Measurements from ENCODE around the gene SOX12. TPM values are rescaled to one million over a fixed set of nuclear protein-coding genes. Genes with fewer than 3 reads are reported as not detected.

Gene SOX12
- polyA plus RNA-seq, 3 donors: 0.03 to 0.51 (median 0.12) TPM

GRCh38 chr20:312866-313265, 12.5 kb upstream of the SOX12 start:
- H3K9ac ChIP-seq (ENCODE audit: insufficient read depth, low read length, poor library complexity, severe bottlenecking): no peak overlapping the region
- no CpG with 5 or more reads among the region's 1 CpG for WGBS (ENCODE audit: insufficient coverage)
- H4K20me1 ChIP-seq (ENCODE audit: insufficient read depth, low read length): no peaks in the 10 kb centered on the region
- no peak overlapping the region for H3K4me3 Mint-ChIP-seq
- peaks cover 0 to 2% (median 0%) of the 10 kb centered on the region in 3 donors for H3K27me3 Mint-ChIP-seq (ENCODE audit: low read depth in 3 of 3)
- H3K36me3 ChIP-seq (replicated peaks in 1 of 2; ENCODE audit: control insufficient read depth in 1 of 2, insufficient read depth in 2 of 2, low read length in 2 of 2): no peaks in the 10 kb centered on the region
- peaks cover 28% of the 10 kb centered on the region in 2 donors for H3K4me1 ChIP-seq (ENCODE audit: control insufficient read depth in 1 of 2, insufficient read depth in 2 of 2, low read length in 2 of 2)
- H3K9me3 Mint-ChIP-seq: no peaks in the 10 kb centered on the region
- no peak for TF ChIP-seq CTCF (IDR thresholded peaks at IDR 0.05)
- no peak overlapping the region for H3K4me3 ChIP-seq (replicated peaks in 1 of 3; ENCODE audit: low read depth in 2 of 3, low read length in 3 of 3)
- no peaks in the 10 kb centered on the region for H3K27me3 ChIP-seq (ENCODE audit: control insufficient read depth in 2 of 2, insufficient read depth in 2 of 2, low read length in 2 of 2)
- H3K27ac ChIP-seq (ENCODE audit: low read depth in 1 of 2, low read length in 2 of 2): no peak overlapping the region
- no peaks in the 10 kb centered on the region for H3K79me2 ChIP-seq (ENCODE audit: insufficient read depth, low read length)
- no peaks in the 10 kb centered on the region for H3K36me3 Mint-ChIP-seq
- H3K4me2 ChIP-seq (replicated peaks; ENCODE audit: extremely low read depth, low read length, poor library complexity, severe bottlenecking): no peak overlapping the region
- intact Hi-C loops (cut with micrococcal nuclease): no loop called here
- peak overlapping the region in 1 of 7 donors; percentile 30 for H3K27ac Mint-ChIP-seq
- peaks cover 23% of the 10 kb centered on the region for H3K4me1 Mint-ChIP-seq
- no peak overlapping the region for H2AFZ ChIP-seq (ENCODE audit: insufficient read depth, low read depth, low read length, poor library complexity, severe bottlenecking)
- DNase-seq: no peak
- no peaks in the 10 kb centered on the region for H3K9me3 ChIP-seq (replicated peaks in 1 of 2; ENCODE audit: control insufficient read depth in 1 of 2, insufficient read depth in 1 of 2, low read length in 2 of 2)

- no peak overlapping the region for H3K27ac ChIP-seq (ENCODE audit: low read depth in 1 of 2, low read length in 2 of 2)
- Mint-ChIP-seq H3K4me1 (peaks cover 23% of the 10 kb centered on the region), H3K27ac (no peak overlapping the region), H3K27me3 (ENCODE audit: low read depth in 3 of 3) (peaks cover 0 to 3% (median 0%) of the 10 kb centered on the region in 3 donors), H3K4me3 (no peak overlapping the region), H3K36me3 (no peaks in the 10 kb centered on the region), H3K9me3 (no peaks in the 10 kb centered on the region)
- WGBS (ENCODE audit: insufficient coverage): 100% methylated on average over 2 of the region's 5 CpGs
- no peaks in the 10 kb centered on the region for H3K79me2 ChIP-seq (ENCODE audit: insufficient read depth, low read length)
- H2AFZ ChIP-seq (ENCODE audit: insufficient read depth, low read depth, low read length, poor library complexity, severe bottlenecking): no peak overlapping the region
- TF ChIP-seq CTCF (IDR thresholded peaks at IDR 0.05): no peak
- H3K36me3 ChIP-seq (replicated peaks in 1 of 2; ENCODE audit: control insufficient read depth in 1 of 2, insufficient read depth in 2 of 2, low read length in 2 of 2): no peaks in the 10 kb centered on the region
- no peaks in the 10 kb centered on the region for H3K27me3 ChIP-seq (ENCODE audit: control insufficient read depth in 2 of 2, insufficient read depth in 2 of 2, low read length in 2 of 2)
- peaks cover 28% of the 10 kb centered on the region in 2 donors for H3K4me1 ChIP-seq (ENCODE audit: control insufficient read depth in 1 of 2, insufficient read depth in 2 of 2, low read length in 2 of 2)
- intact Hi-C loops (cut with micrococcal nuclease): no loop called here
- no peak for DNase-seq
- H3K9me3 ChIP-seq (replicated peaks in 1 of 2; ENCODE audit: control insufficient read depth in 1 of 2, insufficient read depth in 1 of 2, low read length in 2 of 2): no peaks in the 10 kb centered on the region
- H3K9ac ChIP-seq (ENCODE audit: insufficient read depth, low read length, poor library complexity, severe bottlenecking): no peak overlapping the region
- H3K4me2 ChIP-seq (replicated peaks; ENCODE audit: extremely low read depth, low read length, poor library complexity, severe bottlenecking): no peak overlapping the region
- H4K20me1 ChIP-seq (ENCODE audit: insufficient read depth, low read length): no peaks in the 10 kb centered on the region
- H3K4me3 ChIP-seq (replicated peaks in 1 of 3; ENCODE audit: low read depth in 2 of 3, low read length in 3 of 3): no peak overlapping the region
Observed at GRCh38 chr20:313402-313801, 11.9 kb upstream of the SOX12 start.
